Epithelial cell of prostate (primary cell): ENCODE measurements around the gene H2BW1.
A peak's percentile ranks its signal among the peaks of the same experiment; 100 is the strongest.
"Not testable (repeated sequence)": the region's sequence is repeated elsewhere in the genome, so short reads cannot be mapped to it uniquely, and the experiment has no call there.

Source experiments
- DNase-seq: peaks from one replicate; pipeline ENCODE4 v3.0.0-alpha.2; 2011; ENCODE audit warnings: low read depth, low spot score
- H3K27ac ChIP-seq: fragments of 450-650 bp; 2 replicates; pipeline ENCODE4 v1.5.1; 2017; ENCODE audit warnings: mild to moderate bottlenecking

H2BW1 gene

GRCh38 chrX:104013606-104014005 lies at the start of gene H2BW1:
TSS of gene H2BW1 (minus strand) at chrX:104013708. CDS start at chrX:104013576, 132 bp downstream.
- DNase-seq, result no peak
- no peak within 1 kb of the TSS for H3K27ac ChIP-seq

GRCh38 chrX:104062636-104063035 lies 49.1 kb upstream of the H2BW1 start:
- not testable (repeated sequence) for DNase-seq, H3K27ac ChIP-seq

GRCh38 chrX:104054956-104055355 lies 41.4 kb upstream of the H2BW1 start:
- H3K27ac ChIP-seq, DNase-seq: not testable (repeated sequence)

- no peak for DNase-seq
- H3K27ac ChIP-seq, result no peak overlapping the region
Measured at GRCh38 chrX:104047171-104047570, 33.7 kb upstream of the H2BW1 start.

GRCh38 chrX:104045642-104046041 lies 32.1 kb upstream of the H2BW1 start:
- DNase-seq, result no peak
- no peak overlapping the region for H3K27ac ChIP-seq

- no peak for DNase-seq
- no peak overlapping the region for H3K27ac ChIP-seq
Measured at GRCh38 chrX:104041003-104041402, 27.5 kb upstream of the H2BW1 start.

- no peak within 1 kb of the TSS for H3K27ac ChIP-seq
- DNase-seq, result no peak
Measured at GRCh38 chrX:104039689-104040505, 26.4 kb upstream of the H2BW1 start, which contains the start of gene H2BW2. TSS of gene H2BW2 (plus strand) at chrX:104039956. CDS start at chrX:104039995, 39 bp downstream.

- H3K27ac ChIP-seq, result no peak overlapping the region
- DNase-seq, result no peak
Measured at GRCh38 chrX:104018126-104018525, 4.6 kb upstream of the H2BW1 start.

GRCh38 chrX:104015576-104015975 lies 2.1 kb upstream of the H2BW1 start:
- peak overlapping the region; percentile 40 for H3K27ac ChIP-seq
- DNase-seq, result peak; percentile 55

- DNase-seq, result no peak
- no peak overlapping the region for H3K27ac ChIP-seq
Measured at GRCh38 chrX:104013158-104013557, 350 bp downstream of the H2BW1 start.

- no peak for DNase-seq
Measured at GRCh38 chrX:104008831-104009230, 4.7 kb downstream of the H2BW1 start.

GRCh38 chrX:103999234-103999633 lies 14.3 kb downstream of the H2BW1 start:
- DNase-seq, result no peak
- H3K27ac ChIP-seq, result no peak overlapping the region

More at GRCh38 chrX:104008831-104009230, 4.7 kb downstream of the H2BW1 start:
- H3K27ac ChIP-seq, result no peak overlapping the region

- not testable (repeated sequence) for DNase-seq, H3K27ac ChIP-seq
Measured at GRCh38 chrX:103983508-103983907, 30.0 kb downstream of the H2BW1 start.

GRCh38 chrX:103962411-103963278 lies 50.9 kb downstream of the H2BW1 start, which contains the start of gene TMSB15B:
TSS of gene TMSB15B (plus strand) at chrX:103962627.
- not testable (repeated sequence) for DNase-seq, H3K27ac ChIP-seq
